Measurements from ENCODE around the gene MUSTN1.

GRCh38 chr3:52790337-52790736 lies 44.5 kb downstream of the MUSTN1 start:
- TF ChIP-seq CTCF (IDR thresholded peaks at IDR 0.05): no peak
- TF ChIP-seq POLR2AphosphoS5 (IDR thresholded peaks at IDR 0.05; ENCODE audit: low read depth, low read length): no peak
- TF ChIP-seq REST (IDR thresholded peaks at IDR 0.05; ENCODE audit: insufficient read depth in 1 of 2, low read depth in 2 of 2, low read length in 1 of 2): no peak
- no peak for TF ChIP-seq TCF7L2 (IDR thresholded peaks at IDR 0.05; ENCODE audit: low read depth, low read length)
